Measurements from ENCODE around the gene HELQ. TPM values are rescaled to one million over a fixed set of nuclear protein-coding genes. Genes with fewer than 3 reads are reported as not detected.

The HELQ gene
- total and polyA plus RNA-seq, 2 of the 13 experiments (the other 11 are each of a cell fraction or from before 2014, with no cell fraction given): 6.6 to 10.8 TPM

GRCh38 chr4:83504996-83505395, 49.4 kb upstream of the HELQ start:
- BruUV-seq (replicated peaks): no TSS peak
- POLR2A ChIA-PET: no interaction called here
- intact Hi-C loops (cut with micrococcal nuclease; ENCODE audit: unreplicated experiment): no loop called here
- no peak for TF ChIP-seq RFX3 (CRISPR knock-in tag; IDR thresholded peaks at IDR 0.05)
- TF ChIP-seq RBAK (CRISPR knock-in tag; IDR thresholded peaks at IDR 0.05): no peak
- no peak for TF ChIP-seq NFKB2 (CRISPR knock-in tag; IDR thresholded peaks at IDR 0.05; ENCODE audit: borderline replicate concordance)
- TF ChIP-seq KIAA2018 (CRISPR knock-in tag; IDR thresholded peaks at IDR 0.05; ENCODE audit: borderline replicate concordance): no peak
- TF ChIP-seq HMG20A (CRISPR knock-in tag; IDR thresholded peaks at IDR 0.05; ENCODE audit: borderline replicate concordance): no peak
- TF ChIP-seq XRCC5 (optimal IDR thresholded peaks at IDR 0.05; ENCODE audit: low read length): no peak
- no peak for TF ChIP-seq ZNF350 (CRISPR knock-in tag; IDR thresholded peaks at IDR 0.05; ENCODE audit: borderline replicate concordance, low read depth)
- TF ChIP-seq ZNF121 (CRISPR knock-in tag; IDR thresholded peaks at IDR 0.05): no peak
- TF ChIP-seq ZNF782 (CRISPR knock-in tag; IDR thresholded peaks at IDR 0.05; ENCODE audit: borderline replicate concordance): no peak
- TF ChIP-seq ZNF570 (CRISPR knock-in tag; IDR thresholded peaks at IDR 0.05; ENCODE audit: borderline replicate concordance): no peak
- no peak for TF ChIP-seq REST (IDR thresholded peaks at IDR 0.05; ENCODE audit: borderline replicate concordance in 1 of 2, low read depth in 1 of 2, low read length in 2 of 2)
- no peak for TF ChIP-seq ZNF761 (CRISPR knock-in tag; conservative IDR thresholded peaks at IDR 0.05)

More at GRCh38 chr4:83504996-83505395, 49.4 kb upstream of the HELQ start:
- H3K9ac ChIP-seq (ENCODE audit: insufficient read depth, low read depth, low read length): no peak overlapping the region
- H3K4me3 ChIP-seq (replicated peaks in 1 of 3; ENCODE audit: insufficient read depth in 1 of 3, low read depth in 2 of 3, low read length in 3 of 3): no peak overlapping the region
- no peaks in the 10 kb centered on the region for H4K20me1 ChIP-seq (ENCODE audit: insufficient read depth, low read length)
- CTCF ChIA-PET (ENCODE audit: low intra/inter-chr PET ratio, low total read pairs): no interaction called here
- in situ Hi-C loops (cut with HindIII; ENCODE audit: extremely low pct_ligation_motif_present, low pct_unique_long_range_greater_than_20kb): no loop called here
- DNase-seq (ENCODE audit: low spot score): no peak
- H3K4me2 ChIP-seq (ENCODE audit: low read depth, low read length): no peak overlapping the region
- peaks cover 0 to 5% of the 10 kb centered on the region in 2 experiments; a peak in 2 of 5 replicates for H3K27me3 ChIP-seq (ENCODE audit: control insufficient read depth in 1 of 2, insufficient read depth in 2 of 2, low read length in 2 of 2)
- H3K9me3 ChIP-seq (ENCODE audit: low read length): no peaks in the 10 kb centered on the region
- WGBS (ENCODE audit: low lambda C conversion rate): 80% methylated on average over 10 of the region's 10 CpGs
- H3K4me1 ChIP-seq (ENCODE audit: insufficient read depth, low read length): no peaks in the 10 kb centered on the region
- no peak for FAIRE-seq
- H3K27ac ChIP-seq (ENCODE audit: extremely low read length, insufficient read depth, low read length): no peak overlapping the region
- H3K36me3 ChIP-seq (replicated peaks in 1 of 2; ENCODE audit: control insufficient read depth in 1 of 2, insufficient read depth in 2 of 2, low read length in 2 of 2): no peaks in the 10 kb centered on the region
- H3K79me2 ChIP-seq (ENCODE audit: insufficient read depth, low read length): no peaks in the 10 kb centered on the region
- ATAC-seq: no peak
- H2AFZ ChIP-seq (ENCODE audit: low read length): no peak overlapping the region
